Adipocyte (in vitro differentiated cells): Measurements from ENCODE around the gene MLLT3.

Source experiments
- DNase-seq: peaks from one replicate; pipeline ENCODE4 v3.0.0-alpha.2; 2015; ENCODE audit warnings: low read depth
- H3K27me3 ChIP-seq: replicated peaks from 2 replicates; pipeline ENCODE4 v1.7.0; 2013; ENCODE audit warnings: mild to moderate bottlenecking, low read length, moderate library complexity; ENCODE audit not compliant: control insufficient read depth, insufficient read depth
- H3K36me3 ChIP-seq: 2 replicates; pipeline ENCODE4 v1.7.0; 2013; ENCODE audit warnings: low read length, mild to moderate bottlenecking, moderate library complexity; ENCODE audit not compliant: control insufficient read depth, insufficient read depth, severe bottlenecking
- H3K4me1 ChIP-seq: 2 replicates; pipeline ENCODE4 v1.7.0; 2013; ENCODE audit warnings: mild to moderate bottlenecking, low read length, moderate library complexity; ENCODE audit not compliant: control insufficient read depth, insufficient read depth
- H3K4me3 ChIP-seq: 2 replicates; pipeline ENCODE4 v1.7.0; 2013; ENCODE audit warnings: mild to moderate bottlenecking, low read length, moderate library complexity
- H3K9ac ChIP-seq: 2 replicates; pipeline ENCODE4 v1.7.0; 2013; ENCODE audit warnings: mild to moderate bottlenecking, low read length, moderate library complexity
- H3K9me3 ChIP-seq: 2 replicates; pipeline ENCODE4 v1.7.0; 2013; ENCODE audit warnings: mild to moderate bottlenecking, low read length, moderate library complexity; ENCODE audit not compliant: control insufficient read depth

MLLT3 gene

DNA sequence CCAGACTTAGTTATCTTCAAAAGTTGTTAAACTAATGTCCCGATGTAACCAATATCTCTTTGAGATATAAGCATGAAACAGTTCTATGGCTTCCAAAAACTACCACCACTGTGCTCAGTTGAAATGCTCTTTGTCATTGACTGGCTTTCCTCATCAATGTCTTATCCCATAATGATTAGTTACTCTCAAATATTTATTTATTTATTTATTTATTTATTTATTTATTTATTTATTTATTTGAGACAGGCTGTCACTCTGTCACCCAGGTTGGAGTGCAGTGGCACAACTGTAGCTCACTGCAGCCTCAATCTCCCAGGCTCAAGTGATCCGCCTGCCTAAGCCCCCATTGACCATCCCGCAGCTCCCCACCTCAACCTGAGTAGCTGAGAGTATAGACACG is 28.0 kb upstream of the MLLT3 start:
- Histone ChIP-seq H3K4me1 (no peaks in the 10 kb centered on the region), H3K27me3 (no peaks in the 10 kb centered on the region), H3K4me3 (no peak overlapping the region), H3K36me3 (no peaks in the 10 kb centered on the region), H3K9me3 (peaks cover 4% of the 10 kb centered on the region), H3K9ac (no peak overlapping the region)
- DNase-seq, result no peak

DNA sequence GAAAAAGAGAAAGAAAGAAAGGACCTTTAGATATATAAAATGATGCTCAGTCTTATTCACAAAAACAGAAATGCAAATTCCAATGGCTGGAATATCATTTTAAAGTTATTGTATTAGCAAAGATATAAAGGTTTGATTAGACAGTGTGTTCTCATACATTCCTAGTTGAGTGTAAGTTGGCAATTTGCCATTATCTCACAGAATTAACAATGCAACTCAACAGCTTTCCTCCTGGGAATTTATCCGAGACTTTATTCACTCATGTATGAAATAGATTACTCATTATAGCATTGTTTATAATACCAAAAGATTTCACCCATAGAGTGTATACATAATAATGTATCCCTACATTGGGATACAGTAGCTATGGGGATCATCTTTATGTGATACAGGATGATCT is 27.1 kb upstream of the MLLT3 start:
- no peaks in the 10 kb centered on the region for H3K27me3 ChIP-seq

DNA sequence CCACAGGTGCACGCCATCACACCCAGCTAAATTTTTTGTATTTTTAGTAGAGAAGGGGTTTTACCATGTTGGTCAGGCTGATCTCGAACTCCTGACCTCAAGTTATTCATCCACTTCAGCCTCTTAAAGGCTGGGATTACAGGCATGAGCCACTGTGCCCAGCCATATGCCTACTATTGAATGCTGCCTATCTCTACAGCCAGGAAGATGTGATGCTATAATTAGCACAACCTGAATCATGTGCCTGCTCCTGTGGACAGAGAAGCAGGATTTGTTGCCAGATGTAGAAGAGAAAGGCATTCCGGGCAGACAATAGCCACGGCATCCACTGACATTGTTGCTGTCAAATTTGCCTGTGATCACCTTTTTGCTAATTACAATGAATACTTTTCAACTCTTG is 24.4 kb upstream of the MLLT3 start:
- H3K27me3 ChIP-seq, result no peaks in the 10 kb centered on the region
- DNase-seq, result no peak
- no peaks in the 10 kb centered on the region for H3K4me1 ChIP-seq
- no peaks in the 10 kb centered on the region for H3K9me3 ChIP-seq
- no peak overlapping the region for H3K4me3 ChIP-seq
- H3K9ac ChIP-seq, result no peak overlapping the region
- H3K36me3 ChIP-seq, result no peaks in the 10 kb centered on the region

More for the DNA sequence above, 27.1 kb upstream of the MLLT3 start:
- H3K9ac ChIP-seq, result no peak overlapping the region
- no peaks in the 10 kb centered on the region for H3K36me3 ChIP-seq
- no peaks in the 10 kb centered on the region for H3K4me1 ChIP-seq
- no peak overlapping the region for H3K4me3 ChIP-seq
- DNase-seq, result no peak
- no peaks in the 10 kb centered on the region for H3K9me3 ChIP-seq

DNA sequence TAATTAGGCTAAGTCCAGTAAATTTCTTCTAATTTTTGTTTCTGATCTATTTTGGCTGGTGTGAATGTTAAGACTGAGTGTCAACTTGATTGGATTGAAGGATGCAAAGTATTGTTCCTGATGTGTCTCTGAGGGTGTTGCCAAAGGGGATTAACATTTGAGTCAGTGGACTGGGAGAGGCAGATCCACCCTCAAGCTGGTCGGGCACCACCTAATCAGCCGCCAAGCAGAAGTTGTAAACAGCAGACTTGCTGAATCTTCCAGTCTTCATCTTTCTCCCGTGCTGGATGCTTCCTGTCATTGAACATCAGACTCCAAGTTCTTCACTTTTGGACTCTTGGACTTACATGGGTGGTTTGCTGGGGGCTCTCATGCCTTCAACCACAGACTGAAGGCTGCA is 21.4 kb upstream of the MLLT3 start:
- no peak for DNase-seq
- Histone ChIP-seq H3K4me3 (no peak overlapping the region), H3K27me3 (no peaks in the 10 kb centered on the region), H3K4me1 (no peaks in the 10 kb centered on the region), H3K9ac (no peak overlapping the region), H3K36me3 (no peaks in the 10 kb centered on the region), H3K9me3 (no peaks in the 10 kb centered on the region)

DNA sequence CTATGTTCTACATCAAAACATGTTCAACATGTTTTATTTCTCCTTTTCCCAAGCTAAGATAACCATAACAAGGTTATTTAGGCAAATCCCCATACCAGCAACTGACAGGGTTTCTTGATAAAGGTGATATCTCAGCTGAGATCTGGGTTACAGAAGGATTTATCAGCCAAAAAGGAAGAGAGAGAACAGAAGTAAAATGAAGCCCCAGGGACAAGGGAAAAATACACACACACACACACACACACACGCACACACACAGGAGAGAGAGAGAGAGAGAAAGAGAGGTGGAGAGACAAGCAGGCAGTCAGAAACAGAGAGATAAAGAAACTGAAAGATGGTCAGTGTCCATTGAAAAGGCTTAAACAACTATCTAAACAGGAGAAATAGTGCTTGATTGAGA is 19.7 kb upstream of the MLLT3 start:
- H3K9me3 ChIP-seq, result no peaks in the 10 kb centered on the region
- no peaks in the 10 kb centered on the region for H3K27me3 ChIP-seq
- H3K36me3 ChIP-seq, result no peaks in the 10 kb centered on the region
- no peak for DNase-seq
- H3K4me3 ChIP-seq, result no peak overlapping the region
- no peaks in the 10 kb centered on the region for H3K4me1 ChIP-seq
- H3K9ac ChIP-seq, result no peak overlapping the region

DNA sequence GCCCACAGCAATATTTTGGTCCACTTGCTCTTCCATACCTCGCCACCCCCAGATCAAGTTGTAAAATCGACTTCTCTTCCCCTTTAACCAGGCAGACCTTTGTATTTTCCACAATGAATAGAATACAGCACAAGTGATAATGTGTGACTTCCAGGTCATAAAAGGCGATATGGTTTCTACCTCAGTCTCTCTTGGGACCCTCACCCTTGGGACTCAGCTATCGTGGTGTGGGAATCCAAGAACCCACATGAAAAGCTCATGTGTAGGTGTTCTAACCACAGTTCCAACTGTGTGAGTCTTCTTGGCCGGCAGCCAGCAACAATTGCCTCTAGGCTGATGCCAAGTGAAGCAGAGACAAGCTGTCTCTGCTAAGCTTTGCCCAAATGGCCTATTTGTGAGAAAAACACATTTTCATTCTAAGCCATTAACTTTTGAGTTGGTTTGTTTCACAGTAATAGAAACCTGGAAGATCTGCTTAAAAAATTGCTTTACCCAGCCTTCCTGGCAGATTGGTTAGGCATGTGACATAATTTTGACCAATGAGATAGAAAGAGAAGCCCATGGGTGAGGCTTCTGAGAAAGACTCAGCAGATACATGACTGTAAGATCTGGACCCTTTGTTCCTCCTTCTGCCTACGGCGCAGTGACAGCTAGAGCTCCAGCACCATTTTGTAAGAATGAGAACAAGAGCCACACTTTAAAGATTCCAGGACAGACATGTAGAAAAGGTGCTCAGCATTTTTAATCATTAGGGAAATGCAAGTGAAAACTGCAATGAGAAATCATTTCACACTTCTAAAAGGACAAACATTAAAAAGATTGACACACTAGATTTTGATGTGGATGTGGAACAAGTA is 18.3 kb upstream of the MLLT3 start:
- no peaks in the 10 kb centered on the region for H3K9me3 ChIP-seq
- H3K27me3 ChIP-seq, result no peaks in the 10 kb centered on the region
- H3K36me3 ChIP-seq, result no peaks in the 10 kb centered on the region
- no peaks in the 10 kb centered on the region for H3K4me1 ChIP-seq
- H3K9ac ChIP-seq, result no peak overlapping the region
- DNase-seq, result peak; percentile 51
- no peak overlapping the region for H3K4me3 ChIP-seq

DNA sequence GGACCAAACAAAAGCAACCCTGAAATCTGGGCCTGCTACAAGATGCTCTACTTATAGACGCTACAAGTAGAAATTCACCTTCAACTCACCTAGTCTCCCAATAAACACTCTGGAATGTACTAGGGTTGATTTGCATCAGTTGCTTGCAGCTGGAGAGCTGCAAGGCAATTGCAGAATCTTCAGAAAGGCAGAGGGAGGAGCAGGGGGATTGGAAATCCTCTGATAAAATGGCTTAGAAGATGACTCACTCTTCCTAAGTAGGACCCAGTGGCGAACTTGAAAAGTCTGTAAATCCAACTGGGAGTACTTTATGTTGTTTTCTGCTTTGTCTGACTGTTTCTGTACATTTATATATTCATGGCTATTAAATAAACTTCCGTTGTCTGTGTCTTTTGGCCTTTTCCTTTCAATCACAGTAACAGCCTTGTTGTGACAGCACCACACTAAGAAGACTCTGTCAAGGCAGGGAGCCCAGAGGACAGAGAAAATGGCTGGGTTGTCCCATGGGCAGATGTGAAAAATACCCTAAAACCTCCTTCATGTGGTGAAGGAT is 14.7 kb upstream of the MLLT3 start:
- Histone ChIP-seq H3K9ac (no peak overlapping the region), H3K36me3 (no peaks in the 10 kb centered on the region), H3K4me3 (no peak overlapping the region), H3K9me3 (no peaks in the 10 kb centered on the region), H3K4me1 (peaks cover 3% of the 10 kb centered on the region), H3K27me3 (no peaks in the 10 kb centered on the region)
- DNase-seq, result peak; percentile 31

DNA sequence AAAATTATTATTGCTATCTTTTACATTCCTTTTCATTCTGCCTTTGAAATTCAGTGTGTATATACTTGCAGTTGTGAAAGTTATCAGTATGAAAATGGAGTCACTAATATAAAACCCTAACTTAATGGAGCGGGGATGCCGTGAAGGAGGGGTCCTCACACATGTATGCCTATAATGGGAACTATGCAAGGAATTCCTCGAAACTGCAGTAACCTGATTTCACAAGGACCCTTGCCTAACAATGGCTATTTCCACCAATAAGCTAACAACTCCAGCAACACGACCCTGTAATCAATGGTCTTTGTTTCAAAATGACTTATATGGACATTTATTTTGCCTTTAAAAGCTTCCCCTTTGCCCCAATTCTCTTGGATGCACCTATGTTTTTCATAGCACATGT is 12.6 kb upstream of the MLLT3 start:
- H3K9me3 ChIP-seq, result no peaks in the 10 kb centered on the region
- no peak for DNase-seq
- no peaks in the 10 kb centered on the region for H3K27me3 ChIP-seq
- no peak overlapping the region for H3K9ac ChIP-seq
- H3K36me3 ChIP-seq, result no peaks in the 10 kb centered on the region
- H3K4me1 ChIP-seq, result peaks cover 9% of the 10 kb centered on the region
- H3K4me3 ChIP-seq, result no peak overlapping the region

DNA sequence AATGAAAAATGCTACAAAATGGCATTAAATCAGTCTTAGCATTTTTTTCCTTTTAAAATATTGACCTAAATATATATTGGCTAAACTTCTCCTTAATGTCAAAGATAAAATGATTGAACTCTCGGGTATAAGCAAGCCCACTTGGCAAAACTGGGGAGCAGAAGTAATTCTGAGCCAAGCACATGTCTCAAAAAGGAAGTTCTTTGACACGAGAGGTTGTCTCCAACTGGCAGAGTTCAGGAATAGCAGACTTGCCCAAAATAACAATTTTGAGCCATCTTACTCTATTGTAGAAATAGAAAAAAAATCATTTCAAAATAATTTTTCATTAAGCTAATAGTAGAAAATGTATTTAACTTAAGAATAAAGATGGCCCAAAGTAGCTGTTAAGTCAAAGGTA is 10.4 kb upstream of the MLLT3 start:
- no peak for DNase-seq
- Histone ChIP-seq H3K9me3 (no peaks in the 10 kb centered on the region), H3K9ac (no peak overlapping the region), H3K36me3 (no peaks in the 10 kb centered on the region), H3K4me3 (no peak overlapping the region), H3K27me3 (no peaks in the 10 kb centered on the region), H3K4me1 (peaks cover 9% of the 10 kb centered on the region)

DNA sequence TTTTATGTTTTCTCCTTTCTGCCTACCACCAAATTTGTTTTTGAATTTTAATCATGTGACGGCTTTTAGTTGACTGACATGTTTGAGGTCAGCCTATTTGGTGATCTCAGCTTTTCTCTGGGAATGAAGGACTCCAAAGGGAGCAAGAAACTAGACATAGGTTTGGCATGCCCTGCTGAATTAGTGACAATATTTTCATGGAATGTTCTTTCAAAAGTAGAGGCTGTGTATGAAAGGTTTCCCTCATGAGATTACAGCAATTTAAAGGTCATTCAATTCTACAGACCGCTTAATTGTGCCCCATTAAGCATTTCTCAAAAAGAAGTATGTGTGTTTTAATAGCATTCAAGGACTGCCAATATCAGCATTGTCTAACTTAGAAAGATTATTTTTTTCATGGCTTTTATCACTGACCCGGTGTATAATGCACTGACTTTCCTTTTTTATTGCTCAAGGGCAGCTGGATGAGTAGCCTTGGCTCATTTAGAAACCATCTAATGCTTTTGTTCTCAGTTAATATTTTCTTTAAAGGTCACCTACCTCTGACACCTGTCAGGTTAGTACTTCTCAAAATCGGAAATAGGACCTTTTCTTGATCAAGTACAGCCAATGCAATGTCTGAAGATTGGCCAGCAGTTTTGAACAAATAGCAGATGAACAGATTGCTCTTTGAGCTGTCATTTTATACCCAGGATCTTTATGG is 8.1 kb upstream of the MLLT3 start:
- H3K27me3 ChIP-seq, result no peaks in the 10 kb centered on the region
- peaks cover 9% of the 10 kb centered on the region for H3K4me1 ChIP-seq
- H3K36me3 ChIP-seq, result no peaks in the 10 kb centered on the region

DNA sequence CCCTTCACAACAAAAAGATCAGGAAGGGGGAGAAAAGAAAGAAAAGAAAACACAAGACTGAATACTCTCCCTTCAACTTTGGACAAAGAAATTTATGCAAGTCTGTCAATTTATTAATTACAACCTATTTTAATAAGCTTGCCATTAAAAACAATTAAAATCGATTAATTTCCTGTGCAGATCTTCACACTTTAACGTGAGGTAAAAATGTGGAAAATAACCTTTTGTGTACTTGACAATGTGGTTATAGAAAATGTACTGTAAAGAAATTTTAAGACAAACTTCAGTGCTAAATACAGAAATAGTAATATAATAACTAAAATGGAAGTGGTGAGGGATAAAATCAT is 2.7 kb upstream of the MLLT3 start:
- Histone ChIP-seq H3K9me3 (no peaks in the 10 kb centered on the region), H3K9ac (no peak overlapping the region), H3K36me3 (no peaks in the 10 kb centered on the region), H3K27me3 (no peaks in the 10 kb centered on the region), H3K4me3 (peak overlapping the region; percentile 98), H3K4me1 (peaks cover 14% of the 10 kb centered on the region)
- DNase-seq, result no peak

More for the DNA sequence above, 8.1 kb upstream of the MLLT3 start:
- DNase-seq, result peak; percentile 36
- Histone ChIP-seq H3K9me3 (no peaks in the 10 kb centered on the region), H3K4me3 (peak overlapping the region; percentile 13), H3K9ac (no peak overlapping the region)
